HG03575 (cell line): Measurements from ENCODE around the gene PRKAR1B.

Experiments
- ATAC-seq: cut with Tn5 transposase; IDR thresholded peaks from one replicate; pipeline ENCODE4 v1.9.1; 2021; ENCODE audit not compliant: unreplicated experiment, insufficient number of reproducible peaks, low FRiP score; ENCODE audit errors: extremely low read depth

The PRKAR1B gene

DNA sequence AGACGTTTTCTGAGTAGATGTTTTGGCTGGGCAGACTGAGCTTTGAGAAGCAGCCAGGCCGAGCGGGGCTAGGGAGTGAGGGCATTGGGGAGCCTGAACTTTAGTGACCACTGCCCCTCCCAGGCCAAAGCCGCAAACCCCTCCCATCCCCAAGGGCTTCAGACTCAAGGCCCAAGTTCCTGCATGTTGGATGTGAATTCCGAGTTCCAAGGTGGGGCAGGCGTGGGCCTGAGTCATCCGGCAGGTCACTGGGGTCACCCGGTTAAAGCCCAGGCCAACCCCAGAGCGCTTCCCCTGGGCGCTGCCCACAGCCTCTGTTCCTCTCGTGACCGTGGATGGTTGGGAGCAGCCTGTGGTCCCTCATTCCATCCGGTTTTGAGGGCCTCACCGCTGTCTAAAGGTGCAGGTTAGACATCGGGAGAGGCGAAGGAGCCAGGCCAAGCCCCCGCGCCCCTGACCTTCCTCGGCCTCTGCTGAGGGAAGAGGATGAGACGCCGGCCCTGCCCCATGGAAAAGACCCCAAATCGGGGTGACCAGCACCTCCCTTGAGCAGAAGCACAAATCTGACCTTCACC lies 200.5 kb downstream of the PRKAR1B start:
- no peak for ATAC-seq

DNA sequence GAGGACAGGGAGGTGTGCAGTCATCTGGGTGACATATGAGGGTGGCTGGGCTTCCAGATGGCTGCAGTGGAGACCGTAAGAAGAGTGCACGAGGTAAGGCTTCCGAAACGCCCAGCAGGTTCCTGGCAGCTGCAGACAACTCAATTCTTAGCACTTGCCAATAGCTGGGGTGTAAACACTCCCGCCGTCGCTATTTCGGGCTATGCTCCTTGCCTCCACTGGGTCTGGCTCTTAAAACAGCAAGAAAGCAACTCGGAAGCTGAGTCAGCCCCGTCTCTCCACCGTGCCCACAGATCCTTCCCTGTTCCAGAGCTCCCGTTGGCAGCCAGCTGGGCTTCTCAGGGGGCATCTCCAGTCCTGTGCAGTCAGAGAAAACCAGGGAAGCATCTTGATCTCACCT lies 201.3 kb downstream of the PRKAR1B start:
- ATAC-seq, result no peak

DNA sequence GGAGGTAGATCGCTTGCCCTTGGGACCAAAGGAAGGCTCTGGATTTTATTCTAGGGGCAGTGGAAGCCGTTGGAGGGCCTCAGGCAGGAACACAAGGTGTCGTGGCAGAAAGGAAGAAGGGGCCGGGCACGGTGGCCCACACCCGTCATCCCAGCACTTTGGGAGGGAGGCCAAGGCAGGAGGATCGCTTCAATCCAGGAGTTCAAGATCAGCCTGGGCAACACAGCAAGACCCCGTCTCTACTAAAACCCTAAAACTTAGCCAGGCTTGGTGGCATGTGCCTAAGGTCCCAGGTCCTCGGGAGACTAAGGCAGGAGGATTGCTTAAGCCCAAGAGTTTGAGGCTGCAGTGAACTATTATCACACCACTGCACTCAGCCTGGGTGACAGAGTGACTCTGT lies 202.3 kb downstream of the PRKAR1B start:
- ATAC-seq, result no peak

DNA sequence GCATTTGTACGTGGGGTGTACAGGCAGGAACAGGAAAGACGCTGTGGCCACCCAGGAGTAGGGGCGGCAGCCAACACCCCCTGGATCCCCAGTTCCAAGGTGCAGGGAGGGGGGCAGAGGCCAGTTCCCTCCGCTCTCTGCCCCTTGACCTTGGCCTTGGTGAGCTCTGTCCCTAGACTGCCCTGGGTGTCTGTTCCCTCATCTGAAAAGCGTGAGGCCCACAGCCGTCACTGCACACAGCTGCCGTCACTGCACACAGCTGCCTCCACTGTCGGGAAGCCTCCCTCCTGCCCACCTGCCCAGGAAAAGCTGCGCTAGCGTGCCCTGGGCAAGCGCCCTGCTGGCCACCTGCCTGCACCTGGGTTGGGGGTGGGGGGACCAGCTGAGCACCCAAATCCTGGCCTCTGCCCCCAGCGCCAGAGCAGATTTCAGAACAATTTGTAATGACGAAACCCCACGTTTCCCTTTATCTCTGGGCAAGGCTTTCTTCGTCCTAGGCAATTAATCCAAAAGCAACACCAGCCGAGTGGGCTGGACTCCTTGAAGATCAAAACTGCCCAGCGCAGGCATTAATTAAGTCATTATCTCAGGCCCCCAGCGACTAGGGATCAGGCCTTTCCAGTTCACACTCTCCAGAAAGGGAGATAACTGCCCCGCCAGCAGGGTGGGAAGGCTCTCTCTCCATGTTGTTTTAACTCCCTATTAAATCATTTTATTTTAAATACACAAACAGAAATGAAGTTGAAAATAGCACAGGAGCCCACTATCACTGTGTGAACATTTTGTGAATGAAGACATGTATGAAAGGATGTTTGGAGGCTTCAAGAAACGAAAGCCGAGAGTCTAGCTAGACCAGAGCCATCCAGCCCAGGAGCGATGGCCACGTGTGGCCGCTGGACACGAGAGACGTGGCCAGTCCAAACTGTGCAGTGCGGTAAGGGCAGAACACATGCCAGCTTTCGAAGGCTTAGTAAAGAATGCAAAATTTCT lies 203.4 kb downstream of the PRKAR1B start:
- ATAC-seq, result no peak

DNA sequence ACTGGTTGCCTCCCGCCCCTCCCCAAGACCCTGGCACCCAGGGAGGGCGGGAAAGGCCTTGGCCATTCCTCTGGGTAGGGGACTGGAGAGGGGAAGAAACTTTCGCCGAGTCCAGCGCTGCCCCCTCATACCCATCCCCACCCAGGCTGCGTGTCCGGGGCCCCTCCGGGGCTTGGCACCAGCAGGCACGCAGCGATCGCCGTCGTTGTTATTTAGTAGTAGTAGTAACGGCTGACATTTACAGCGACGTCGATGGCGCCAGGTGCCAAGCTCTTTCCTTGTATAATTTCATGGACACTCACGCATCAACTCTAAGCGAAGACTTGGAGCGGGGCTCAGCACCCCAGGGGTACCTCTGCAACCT lies 204.1 kb downstream of the PRKAR1B start:
- ATAC-seq, result no peak

DNA sequence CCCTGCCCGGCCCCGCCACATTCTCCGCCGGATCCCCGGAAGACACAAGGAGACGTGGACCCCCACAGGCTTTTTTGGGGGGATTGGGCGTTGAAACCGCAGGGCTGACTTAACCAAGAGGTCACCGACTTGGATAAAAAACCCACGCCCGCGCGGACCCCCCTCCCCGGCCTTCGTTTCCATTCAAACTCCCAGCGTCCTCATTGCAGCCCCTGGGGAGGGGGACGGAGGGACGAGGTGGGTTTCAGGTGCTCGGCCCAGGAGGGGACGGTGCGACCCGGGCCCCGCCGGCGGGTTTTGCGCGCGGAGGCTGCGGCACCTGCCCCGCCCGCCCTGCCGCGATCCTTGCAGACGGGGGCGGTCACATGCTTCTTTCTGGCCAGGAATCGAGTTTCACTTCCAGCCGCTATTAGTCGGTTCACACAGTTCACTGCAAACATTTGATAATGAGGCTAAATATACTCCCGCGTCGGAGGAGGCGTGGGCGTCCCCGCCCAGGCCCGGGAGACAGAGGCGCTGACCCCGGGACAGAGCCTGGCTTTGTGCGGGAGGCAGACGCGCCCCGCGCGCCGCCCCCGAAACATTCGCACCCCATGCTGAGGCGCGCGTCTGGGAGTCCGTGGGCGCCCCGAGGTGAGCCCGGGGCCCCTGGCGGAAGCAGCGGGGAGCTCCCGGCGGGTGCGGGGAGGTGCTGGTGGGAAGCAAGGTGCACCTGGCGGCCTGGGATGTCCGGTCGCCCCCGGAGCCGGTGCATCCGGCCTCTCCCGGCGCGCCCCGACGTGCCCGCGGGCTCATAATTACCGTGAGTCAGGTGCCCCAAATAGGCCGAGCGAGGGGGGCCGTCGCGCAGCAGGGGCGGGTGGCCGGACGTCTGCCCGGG lies 204.8 kb downstream of the PRKAR1B start:
- no peak for ATAC-seq

DNA sequence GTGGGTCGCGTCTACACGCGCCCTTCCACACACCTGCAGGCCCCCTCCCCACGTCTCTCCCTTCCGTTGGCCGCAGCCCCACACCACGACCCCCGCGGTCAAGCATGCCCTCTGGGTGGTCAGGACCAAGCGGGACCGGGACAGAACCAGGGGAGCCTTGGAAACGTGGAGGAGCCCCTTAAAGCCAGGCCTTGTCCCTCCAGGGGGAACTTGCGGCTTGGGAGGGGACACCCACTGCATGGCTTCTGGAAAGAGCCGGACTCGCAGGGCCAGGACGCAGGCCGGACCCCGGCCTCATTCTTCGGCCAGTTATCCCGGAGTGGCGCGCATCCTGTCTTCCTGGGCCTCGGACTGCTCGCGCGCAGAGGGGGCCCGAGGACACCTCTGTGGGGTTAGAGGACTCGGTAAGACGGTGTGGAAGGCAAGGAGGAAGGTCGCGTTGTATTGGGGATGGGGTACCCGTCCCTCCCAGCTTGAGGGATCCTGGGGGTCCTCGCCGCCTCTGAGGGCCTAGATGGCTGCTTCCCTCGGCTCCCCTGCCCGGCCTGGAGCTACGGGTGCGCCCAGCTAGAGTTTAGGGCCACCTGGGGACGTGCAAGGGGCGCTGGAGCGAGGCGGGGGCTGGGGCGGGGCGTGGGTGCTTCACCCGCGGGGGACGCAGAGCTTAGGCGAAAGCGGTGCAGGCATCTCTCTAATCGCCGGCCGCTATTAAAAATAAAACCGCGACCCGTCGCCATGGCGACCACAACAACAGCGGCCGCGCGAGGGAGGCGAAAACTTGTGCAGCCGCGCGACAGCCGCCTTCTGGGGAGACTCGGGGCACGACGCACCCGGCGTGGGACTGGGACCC lies 205.6 kb downstream of the PRKAR1B start:
- no peak for ATAC-seq

DNA sequence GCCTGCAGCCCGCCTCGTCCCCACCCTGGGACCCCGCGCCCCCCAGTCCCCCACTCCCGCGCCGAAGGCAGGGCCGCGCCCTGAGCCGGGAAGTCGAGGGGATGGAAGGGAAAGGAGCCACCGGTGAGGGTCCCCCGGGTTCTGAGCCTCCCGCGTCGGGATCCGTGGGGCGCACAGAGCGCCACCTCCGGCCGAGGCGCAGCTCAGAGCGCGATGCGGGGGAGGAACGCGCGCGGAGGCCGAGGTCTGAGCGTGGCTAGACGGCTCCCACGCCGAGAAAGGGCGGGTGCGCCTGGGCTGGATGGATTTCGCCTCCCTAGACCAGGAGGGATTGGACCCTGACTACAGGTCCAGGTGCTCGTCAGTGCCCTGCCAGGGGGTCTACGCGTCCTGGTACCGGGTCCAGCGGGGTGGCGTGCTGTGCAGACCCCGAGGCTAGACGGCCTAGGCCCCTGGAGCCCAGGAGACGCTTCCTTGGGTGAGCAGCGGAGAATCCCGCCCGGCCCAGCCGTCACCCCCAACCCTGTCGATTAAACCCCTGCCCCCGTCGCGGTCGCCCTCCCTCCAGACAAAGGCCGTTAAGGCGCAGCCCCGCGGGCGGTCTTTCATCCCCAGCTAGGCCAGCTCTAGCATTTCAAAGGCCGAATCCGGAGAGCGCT lies 206.4 kb downstream of the PRKAR1B start:
- ATAC-seq, result no peak

DNA sequence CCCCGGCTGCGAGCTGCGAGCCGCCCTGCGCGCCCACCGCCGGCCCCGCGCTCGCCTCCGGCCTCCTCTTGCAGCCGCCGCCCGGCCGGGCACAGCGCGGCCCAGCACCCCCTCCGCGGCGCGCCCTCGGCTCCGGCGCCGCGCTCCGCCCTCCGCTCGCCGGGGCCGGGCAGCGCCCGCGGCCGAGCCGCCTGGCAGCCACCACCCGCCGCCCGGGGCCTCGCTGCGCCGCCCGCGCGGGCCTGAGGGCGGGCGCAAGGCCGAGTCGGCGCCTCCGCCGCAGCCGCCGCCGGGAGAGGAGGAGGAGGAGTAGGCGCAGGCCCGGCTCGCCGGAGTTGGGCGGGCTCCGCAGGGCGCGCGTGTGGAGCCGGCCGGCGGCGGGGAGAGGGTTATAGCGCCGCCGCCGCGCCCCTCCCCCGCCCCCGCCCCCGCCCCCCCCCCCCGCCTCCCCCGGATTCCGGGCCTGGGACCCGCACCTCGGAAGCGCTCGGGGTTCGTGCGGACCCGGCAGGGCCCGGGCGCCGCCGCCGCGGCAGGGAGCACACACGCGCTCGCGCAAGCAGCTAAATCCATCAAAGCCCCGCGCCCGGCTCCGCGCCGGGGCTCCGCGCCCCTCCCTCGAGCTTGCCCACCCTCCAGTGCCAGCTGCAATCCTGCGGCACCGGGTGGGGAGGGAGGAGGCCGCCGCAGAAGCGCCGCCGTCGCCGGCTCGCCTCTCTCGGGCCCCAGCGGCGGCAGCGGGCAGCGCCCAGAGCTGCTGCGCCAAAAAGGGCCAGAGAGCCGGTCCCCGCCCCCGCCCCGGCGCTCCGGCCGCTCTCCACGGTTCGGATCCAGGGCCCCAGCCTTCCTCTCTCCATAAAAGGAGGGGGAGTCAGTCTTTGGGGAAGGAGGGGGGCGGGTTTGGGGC lies 207.3 kb downstream of the PRKAR1B start, which contains the start of gene PDGFA:
Gene PDGFA (minus strand): TSS at position 363 of the 907 bp plus-strand sequence. CDS start 845 bp downstream, outside the sequence.
- ATAC-seq, result no peak

DNA sequence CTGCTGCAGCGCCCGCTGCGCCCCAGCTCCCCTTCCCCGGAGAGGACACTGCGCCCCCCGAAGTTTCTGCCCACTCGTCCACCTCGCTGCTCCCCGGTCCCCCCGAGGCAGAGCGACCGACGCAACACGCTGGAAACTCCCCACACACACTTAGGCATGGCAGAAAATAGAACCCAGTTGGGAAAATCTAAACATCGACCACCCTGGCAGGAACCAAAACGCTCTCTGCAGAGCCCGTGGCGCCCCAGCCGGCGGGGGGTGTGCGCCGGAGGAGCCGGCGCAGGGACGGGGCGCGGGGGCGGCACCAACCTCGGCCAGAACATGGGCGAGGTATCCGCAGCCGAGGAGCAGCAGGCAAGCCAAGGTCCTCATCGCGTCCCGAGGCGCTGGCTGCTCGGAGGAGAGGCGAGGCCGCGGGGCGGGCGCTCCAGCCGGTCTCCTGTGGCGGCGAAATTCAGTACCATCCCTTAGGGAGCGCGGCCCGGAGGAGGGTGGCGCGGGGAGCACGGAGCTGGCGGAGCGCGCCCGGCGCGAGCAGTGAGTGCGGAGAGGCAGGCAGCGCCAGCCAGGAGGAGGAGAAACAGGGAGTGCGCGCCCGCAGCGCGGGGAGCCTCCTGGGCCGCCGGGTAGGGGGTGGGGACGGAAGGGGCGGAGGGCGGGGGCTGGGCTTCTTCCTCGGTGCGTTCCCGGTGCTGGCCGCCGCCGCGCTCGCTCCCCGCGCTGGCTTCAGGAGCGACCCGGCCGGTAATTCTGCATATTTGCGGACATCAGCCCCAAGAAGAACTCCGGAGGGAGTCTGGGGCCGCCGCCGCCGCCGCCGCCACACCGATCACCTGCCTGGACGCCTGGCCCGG lies 208.2 kb downstream of the PRKAR1B start:
- ATAC-seq, result no peak

DNA sequence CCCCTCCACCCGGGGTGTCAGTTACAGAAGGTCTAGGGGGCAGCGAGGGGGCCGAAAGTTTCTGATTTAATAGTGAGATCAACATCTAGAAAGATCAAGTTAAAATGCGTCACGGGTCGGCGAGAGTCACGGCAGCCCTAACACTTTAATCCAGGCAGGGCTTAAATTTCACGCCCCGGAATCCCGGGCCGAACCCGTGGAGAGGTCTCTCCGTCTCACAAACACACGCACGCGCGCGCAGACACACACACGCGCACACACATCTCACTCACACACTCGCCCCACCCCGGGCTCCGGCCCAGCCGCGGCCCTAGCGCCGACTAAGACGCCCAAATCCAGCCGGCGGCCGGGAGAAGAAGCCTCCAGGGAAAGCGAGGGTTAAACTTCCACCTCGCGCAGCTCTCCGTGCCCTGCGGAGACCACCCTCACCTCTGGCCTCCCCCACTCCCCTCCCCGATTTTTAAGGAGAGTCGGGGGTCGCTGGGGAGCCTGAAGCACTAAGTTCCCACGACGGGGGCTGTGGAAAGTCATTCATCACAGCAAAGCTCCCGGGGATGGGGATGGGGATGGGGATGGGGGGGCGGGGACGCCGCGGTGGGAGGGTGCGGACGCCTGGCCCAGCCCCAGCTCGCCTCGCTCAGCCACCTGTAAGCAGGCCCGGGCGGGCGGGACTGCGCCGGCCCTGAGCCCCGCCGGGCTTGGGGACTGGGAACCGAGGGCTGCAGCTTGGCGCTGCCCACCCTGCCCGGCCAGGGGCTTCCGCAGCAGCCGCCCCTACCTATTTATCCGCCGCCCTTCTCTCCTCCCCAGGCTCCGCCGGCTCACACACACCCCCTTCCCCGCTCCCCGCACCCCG lies 209.1 kb downstream of the PRKAR1B start:
- ATAC-seq, result no peak

DNA sequence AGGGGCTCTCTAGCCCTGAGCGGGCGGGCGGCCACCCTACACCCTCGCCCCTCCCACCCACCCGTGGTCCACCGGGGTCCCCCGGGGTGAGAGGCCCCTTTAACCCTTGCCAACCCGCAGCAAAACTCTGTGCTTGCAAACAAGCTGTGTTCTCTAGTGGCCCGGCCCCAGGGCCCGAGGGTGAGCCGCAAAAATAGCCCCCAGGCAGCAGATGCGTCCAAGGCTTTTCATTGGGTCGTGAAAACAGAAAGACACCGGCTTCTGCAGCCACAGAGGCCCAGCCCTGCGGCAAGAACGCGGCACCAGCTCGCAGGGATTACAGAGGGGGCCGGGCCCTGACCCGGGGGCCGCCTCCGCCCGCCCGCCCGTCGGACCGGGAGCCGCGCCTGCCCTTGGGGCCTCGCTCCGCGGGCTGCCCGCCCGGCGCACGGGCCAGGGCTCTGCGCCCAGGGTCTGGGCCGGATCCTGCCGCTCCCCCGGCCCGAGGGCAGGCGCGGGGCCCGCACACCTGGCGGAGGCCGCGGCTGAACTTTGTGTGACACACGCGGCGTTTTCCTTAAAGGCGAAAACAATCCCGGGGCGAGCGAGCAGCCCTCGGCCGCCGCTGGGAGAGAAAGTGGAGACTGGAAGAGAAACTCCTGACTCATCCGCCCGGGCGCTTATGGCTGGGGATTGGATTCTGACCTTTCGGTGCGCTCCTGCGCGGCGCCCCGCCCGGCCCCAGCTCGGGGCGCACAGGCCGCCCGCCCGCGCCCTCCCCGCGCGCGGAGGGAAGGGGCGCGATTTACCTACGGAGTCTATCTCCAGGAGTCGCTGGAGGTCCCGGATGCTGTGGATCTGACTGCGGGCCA lies 210.2 kb downstream of the PRKAR1B start:
- ATAC-seq, result no peak

DNA sequence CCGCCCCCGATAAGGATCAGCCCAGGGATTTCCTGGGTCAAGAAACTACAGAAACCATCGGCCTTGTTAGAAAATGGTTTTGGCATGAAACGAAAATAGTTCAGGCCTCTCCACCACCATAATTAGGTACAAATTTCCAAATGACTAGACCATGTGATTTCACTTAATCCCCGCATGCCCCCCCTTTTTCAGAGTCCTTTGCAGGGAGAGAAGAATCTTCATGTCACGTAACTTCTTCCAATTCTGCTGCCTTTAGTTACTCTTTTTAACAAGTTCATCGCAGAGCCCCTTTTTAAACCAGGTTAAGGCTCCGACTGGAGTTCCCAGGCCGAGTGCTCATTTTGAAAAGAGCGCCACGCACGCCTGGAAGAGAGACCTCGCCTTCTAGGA lies 210.9 kb downstream of the PRKAR1B start:
- ATAC-seq, result no peak

DNA sequence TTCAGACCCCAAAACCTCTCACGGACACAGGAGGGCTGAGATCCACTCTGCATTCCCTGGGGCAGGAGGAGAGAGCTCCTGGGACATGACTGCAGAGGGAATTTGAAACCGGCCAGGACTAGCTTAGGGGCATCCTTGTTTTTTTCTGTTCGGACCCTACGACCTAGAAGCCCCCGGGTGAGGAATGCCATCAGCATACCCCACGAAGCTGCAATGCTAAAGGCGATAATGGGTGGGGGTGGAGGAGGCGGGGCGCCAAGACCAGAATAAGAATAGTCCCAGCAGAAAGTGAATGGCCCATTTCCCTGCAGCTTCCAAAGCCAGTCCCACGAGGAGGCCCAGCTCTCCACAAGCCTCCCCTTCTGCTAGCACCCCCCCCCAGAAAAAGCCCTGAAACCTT lies 211.5 kb downstream of the PRKAR1B start:
- no peak for ATAC-seq
